Ishikawa (cell line): ENCODE results near the gene POLG2.

Experiments used
- CEBPB ChIP-seq: IDR thresholded peaks from 2 replicates; pipeline ENCODE4 v1.6.1; 2012
- CREB1 ChIP-seq: IDR thresholded peaks from 2 replicates; pipeline ENCODE4 v1.6.1; 2012; ENCODE audit warnings: low read depth
- EGR1 ChIP-seq: IDR thresholded peaks from 2 replicates; pipeline ENCODE4 v1.6.1; 2012
- EP300 ChIP-seq: IDR thresholded peaks from 2 replicates; pipeline ENCODE4 v1.6.1; 2012; ENCODE audit warnings: borderline replicate concordance
- FOXM1 ChIP-seq: IDR thresholded peaks from 2 replicates; pipeline ENCODE4 v1.6.1; 2012; ENCODE audit warnings: low read depth, borderline replicate concordance
- MAX ChIP-seq: IDR thresholded peaks from 2 replicates; pipeline ENCODE4 v1.6.1; 2012
- NFIC ChIP-seq: IDR thresholded peaks from 2 replicates; pipeline ENCODE4 v1.6.1; 2012
- RAD21 ChIP-seq: IDR thresholded peaks from 2 replicates; pipeline ENCODE4 v1.6.1; 2012; ENCODE audit warnings: low read depth
- REST ChIP-seq: IDR thresholded peaks from 2 replicates; pipeline ENCODE4 v1.6.1; 2012; ENCODE audit warnings: low read depth, mild to moderate bottlenecking
- TAF1 ChIP-seq: IDR thresholded peaks from 2 replicates; pipeline ENCODE4 v1.6.1; 2012; ENCODE audit warnings: low read depth, mild to moderate bottlenecking
- TCF12 ChIP-seq: IDR thresholded peaks from 2 replicates; pipeline ENCODE4 v1.6.1; 2012; ENCODE audit warnings: low read depth
- TEAD4 ChIP-seq: IDR thresholded peaks from 2 replicates; pipeline ENCODE4 v1.6.1; 2012
- USF1 ChIP-seq: IDR thresholded peaks from 2 replicates; pipeline ENCODE4 v1.6.1; 2012
- YY1 ChIP-seq: IDR thresholded peaks from 2 replicates; pipeline ENCODE4 v1.6.1; 2012; ENCODE audit warnings: low read depth
- ZBTB7A ChIP-seq: IDR thresholded peaks from 2 replicates; pipeline ENCODE4 v1.6.1; 2012; ENCODE audit warnings: low read depth

POLG2 gene

GRCh38 chr17:64534187-64534586, 37.3 kb upstream of the POLG2 start:
- no peak for TF ChIP-seq YY1
- TF ChIP-seq ZBTB7A = no peak
- no peak for TF ChIP-seq CEBPB
- no peak for TF ChIP-seq EP300
- TF ChIP-seq CREB1 = no peak
- no peak for TF ChIP-seq TAF1
- no peak for TF ChIP-seq USF1
- TF ChIP-seq TCF12 = no peak
- TF ChIP-seq MAX = no peak
- no peak for TF ChIP-seq TEAD4
- no peak for TF ChIP-seq EGR1
- TF ChIP-seq REST = no peak
- TF ChIP-seq NFIC = no peak
- no peak for TF ChIP-seq RAD21
- TF ChIP-seq FOXM1 = no peak

GRCh38 chr17:64533784-64534183, 36.9 kb upstream of the POLG2 start:
- no peak for TF ChIP-seq TCF12
- TF ChIP-seq REST = no peak
- no peak for TF ChIP-seq MAX
- TF ChIP-seq CREB1 = no peak
- no peak for TF ChIP-seq EP300
- TF ChIP-seq TEAD4 = no peak
- TF ChIP-seq FOXM1 = no peak

GRCh38 chr17:64532409-64532808, 35.6 kb upstream of the POLG2 start:
- TF ChIP-seq EP300 = no peak
- no peak for TF ChIP-seq FOXM1
- TF ChIP-seq MAX = no peak
- no peak for TF ChIP-seq TAF1
- no peak for TF ChIP-seq TCF12
- TF ChIP-seq REST = no peak
- TF ChIP-seq CREB1 = no peak
- no peak for TF ChIP-seq RAD21

GRCh38 chr17:64531955-64532371, 35.1 kb upstream of the POLG2 start:
- no peak for TF ChIP-seq REST
